Neural progenitor cell (in vitro differentiated cells): ENCODE data around the gene ZBED3. TPM values are rescaled to one million over a fixed set of nuclear protein-coding genes. Genes with fewer than 3 reads are reported as not detected.
A peak's percentile ranks its signal among the peaks of the same experiment; 100 is the strongest.

Experiments used
- DNase-seq: peaks from one replicate; pipeline ENCODE4 v3.0.0-alpha.2; 2016; ENCODE audit warnings: low spot score
- H2AFZ ChIP-seq: fragments of 200-600 bp; sonication (generic); replicated peaks from 2 replicates; pipeline ENCODE4 v1.6.1; 2016; ENCODE audit warnings: antibody characterized with exemption
- H3F3A ChIP-seq: fragments of 200-600 bp; sonication (generic); 2 replicates; pipeline ENCODE4 v1.6.1; 2016; ENCODE audit warnings: antibody characterized with exemption, low read depth
- H3K27ac ChIP-seq: fragments of 200-600 bp; sonication (generic); 2 replicates; pipeline ENCODE4 v1.5.1; 2016; ENCODE audit warnings: mild to moderate bottlenecking
- H3K27me3 ChIP-seq: fragments of 200-600 bp; sonication (generic); 2 replicates; pipeline ENCODE4 v1.6.1; 2016; ENCODE audit warnings: mild to moderate bottlenecking, moderate library complexity
- H3K36me3 ChIP-seq: fragments of 200-600 bp; sonication (generic); 2 replicates; pipeline ENCODE4 v1.5.1; 2016
- H3K4me1 ChIP-seq: fragments of 200-600 bp; sonication (generic); 2 replicates; pipeline ENCODE4 v1.6.1; 2016; ENCODE audit warnings: mixed run types
- H3K4me2 ChIP-seq: fragments of 200-600 bp; sonication (generic); 2 replicates; pipeline ENCODE4 v1.6.1; 2016
- H3K4me3 ChIP-seq: fragments of 200-600 bp; sonication (generic); 2 replicates; pipeline ENCODE4 v1.5.1; 2016
- H3K79me2 ChIP-seq: fragments of 200-600 bp; sonication (generic); 2 replicates; pipeline ENCODE4 v1.6.1; 2016; ENCODE audit warnings: low read depth
- H3K9ac ChIP-seq: fragments of 200-600 bp; sonication (generic); 2 replicates; pipeline ENCODE4 v1.6.1; 2016
- H3K9me3 ChIP-seq: fragments of 200-600 bp; sonication (generic); 2 replicates; pipeline ENCODE4 v1.5.1; 2016; ENCODE audit warnings: low read depth
- H4K20me1 ChIP-seq: fragments of 200-600 bp; sonication (generic); 2 replicates; pipeline ENCODE4 v1.6.1; 2016; ENCODE audit warnings: low read depth
- H3K27ac Mint-ChIP-seq: 3 replicates; pipeline ENCODE4 v1.8.0; 2021; ENCODE audit warnings: mixed read lengths
- H3K27me3 Mint-ChIP-seq: 2 replicates; pipeline ENCODE4 v1.8.0; 2022; ENCODE audit warnings: low read depth, mild to moderate bottlenecking, inconsistent platforms, moderate library complexity, mixed read lengths; ENCODE audit not compliant: insufficient read depth
- H3K36me3 Mint-ChIP-seq: 3 replicates; pipeline ENCODE4 v1.8.0; 2021; ENCODE audit warnings: mixed read lengths
- H3K4me1 Mint-ChIP-seq: 3 replicates; pipeline ENCODE4 v1.8.0; 2021; ENCODE audit warnings: mixed read lengths
- H3K4me3 Mint-ChIP-seq: 3 replicates; pipeline ENCODE4 v1.8.0; 2021; ENCODE audit warnings: mild to moderate bottlenecking, moderate library complexity, mixed read lengths
- H3K9me3 Mint-ChIP-seq: 3 replicates; pipeline ENCODE4 v1.8.0; 2020; ENCODE audit warnings: mixed read lengths
- CTCF ChIP-seq: fragments of 200-600 bp; sonication (generic); IDR thresholded peaks from 2 replicates; pipeline ENCODE4 v1.5.1; 2017; ENCODE audit warnings: antibody characterized with exemption, mild to moderate bottlenecking
- EZH2 ChIP-seq: fragments of 200-600 bp; sonication (generic); IDR thresholded peaks from 2 replicates; pipeline ENCODE4 v1.6.1; 2017; ENCODE audit warnings: antibody characterized with exemption, mild to moderate bottlenecking, moderate library complexity
- EZH2phosphoT487 ChIP-seq: fragments of 200-600 bp; sonication (generic); IDR thresholded peaks from 2 replicates; pipeline ENCODE4 v1.6.1; 2017; ENCODE audit warnings: antibody characterized with exemption
- total RNA-seq: library from RNA; depleted of rRNA; stranded (reverse); fragments of >200 nt; gene quantifications from 2 replicates; pipeline ENCODE4 v1.2.3, GENCODE V29; 2015; ENCODE audit warnings: low replicate concordance

ZBED3 gene
- total RNA-seq, 1 donor from 2014 or later: 0.36 TPM

- no peak overlapping the region for H3K4me2 ChIP-seq
- no peak overlapping the region for H3K27ac Mint-ChIP-seq
- no peaks in the 10 kb centered on the region for H3K36me3 ChIP-seq
- H3K27me3 ChIP-seq: no peaks in the 10 kb centered on the region
- no peaks in the 10 kb centered on the region for H3K9me3 ChIP-seq
- no peak overlapping the region for H3K4me3 Mint-ChIP-seq
- DNase-seq: peak; percentile 71
- no peaks in the 10 kb centered on the region for H3K9me3 Mint-ChIP-seq
- H3K36me3 Mint-ChIP-seq: peaks cover 17% of the 10 kb centered on the region
- H3K27me3 Mint-ChIP-seq: no peaks in the 10 kb centered on the region
- no peaks in the 10 kb centered on the region for H3F3A ChIP-seq
- H3K4me1 Mint-ChIP-seq: no peaks in the 10 kb centered on the region
- H4K20me1 ChIP-seq: no peaks in the 10 kb centered on the region
- no peak overlapping the region for H2AFZ ChIP-seq
- no peak for TF ChIP-seq EZH2
- peak; percentile 74 for TF ChIP-seq CTCF
- no peak overlapping the region for H3K4me3 ChIP-seq
- H3K4me1 ChIP-seq: no peaks in the 10 kb centered on the region
- H3K9ac ChIP-seq: no peak overlapping the region
- no peaks in the 10 kb centered on the region for H3K79me2 ChIP-seq
- H3K27ac ChIP-seq: no peak overlapping the region
These were observed 42.4 kb upstream of the ZBED3 start for GRCh38 chr5:77129391-77129990.

- Histone ChIP-seq H3K9ac (no peak overlapping the region), H3K4me1 (no peaks in the 10 kb centered on the region), H3K36me3 (no peaks in the 10 kb centered on the region), H4K20me1 (no peaks in the 10 kb centered on the region), H3K9me3 (no peaks in the 10 kb centered on the region), H3K4me2 (no peak overlapping the region), H3K27me3 (no peaks in the 10 kb centered on the region), H2AFZ (no peak overlapping the region), H3K27ac (no peak overlapping the region), H3K79me2 (no peaks in the 10 kb centered on the region), H3F3A (no peaks in the 10 kb centered on the region), H3K4me3 (no peak overlapping the region)
- Mint-ChIP-seq H3K9me3 (peaks cover 2% of the 10 kb centered on the region), H3K4me1 (no peaks in the 10 kb centered on the region), H3K27ac (no peak overlapping the region), H3K27me3 (no peaks in the 10 kb centered on the region), H3K36me3 (peaks cover 20% of the 10 kb centered on the region), H3K4me3 (no peak overlapping the region)
- TF ChIP-seq CTCF (no peak), EZH2phosphoT487 (no peak), EZH2 (no peak)
- no peak for DNase-seq
These were observed 41.5 kb upstream of the ZBED3 start for GRCh38 chr5:77128411-77129061.

- Histone ChIP-seq H3F3A (no peaks in the 10 kb centered on the region), H3K4me1 (no peaks in the 10 kb centered on the region), H3K9me3 (no peaks in the 10 kb centered on the region), H3K4me3 (no peak overlapping the region), H3K9ac (no peak overlapping the region), H3K79me2 (no peaks in the 10 kb centered on the region), H3K27ac (no peak overlapping the region), H4K20me1 (no peaks in the 10 kb centered on the region), H2AFZ (no peak overlapping the region), H3K36me3 (no peaks in the 10 kb centered on the region), H3K4me2 (no peak overlapping the region), H3K27me3 (no peaks in the 10 kb centered on the region)
- no peak for DNase-seq
- Mint-ChIP-seq H3K4me1 (no peaks in the 10 kb centered on the region), H3K9me3 (peaks cover 2% of the 10 kb centered on the region), H3K27me3 (no peaks in the 10 kb centered on the region), H3K4me3 (no peak overlapping the region), H3K36me3 (peaks cover 36% of the 10 kb centered on the region), H3K27ac (no peak overlapping the region)
- TF ChIP-seq EZH2phosphoT487 (no peak), CTCF (no peak)
These were observed 36.0 kb upstream of the ZBED3 start for GRCh38 chr5:77123057-77123456.
